GM18907 (cell line): ENCODE results near the gene PTPRCAP.
"Not testable (repeated sequence)": the region's sequence is repeated elsewhere in the genome, so short reads cannot be mapped to it uniquely, and the experiment has no call there.

ENCODE experiments used
- ATAC-seq: cut with Tn5 transposase; IDR thresholded peaks from one replicate; pipeline ENCODE4 v1.9.1; 2021; ENCODE audit warnings: mild to moderate bottlenecking, moderate library complexity; ENCODE audit not compliant: unreplicated experiment

The PTPRCAP gene

DNA sequence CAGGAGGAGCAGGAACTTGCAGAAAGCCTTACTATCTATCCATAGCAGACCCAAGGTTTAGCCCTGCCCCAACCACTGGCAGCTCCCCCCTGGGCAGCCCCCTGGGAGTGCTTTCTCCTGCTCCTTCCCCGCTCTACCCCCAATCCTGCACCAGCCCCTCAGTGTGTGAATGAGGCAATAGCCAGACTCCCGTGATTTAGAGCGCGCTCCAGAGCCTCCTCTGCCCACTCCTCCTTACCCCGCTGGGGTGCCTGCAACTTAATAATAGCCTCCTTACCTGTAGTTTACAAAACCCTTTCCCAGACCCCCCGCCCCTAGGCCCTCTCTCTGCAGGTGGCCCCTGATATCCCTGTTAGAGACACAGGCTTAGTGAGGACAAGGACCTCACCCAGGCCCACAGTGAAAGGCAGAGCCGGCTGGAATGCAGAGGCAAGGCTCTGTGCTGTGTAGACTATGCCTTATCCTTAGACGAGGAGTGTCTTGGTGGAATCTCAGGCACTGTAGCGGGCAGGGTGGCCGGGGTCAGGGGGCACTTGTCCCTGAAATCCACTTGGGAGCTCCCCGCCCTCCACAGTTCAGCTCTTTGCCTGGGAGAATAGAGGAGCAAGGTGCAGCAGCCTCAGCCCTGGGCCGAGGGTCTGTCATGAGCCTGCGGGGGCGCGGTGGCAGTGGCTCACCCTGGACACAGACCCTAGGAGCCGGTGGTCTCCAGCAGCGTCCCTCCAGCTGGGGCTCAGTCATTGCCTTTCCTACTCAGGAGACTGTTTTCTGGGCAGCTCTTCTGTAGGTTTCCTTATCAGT is 26.3 kb downstream of the PTPRCAP start:
- ATAC-seq: no peak

DNA sequence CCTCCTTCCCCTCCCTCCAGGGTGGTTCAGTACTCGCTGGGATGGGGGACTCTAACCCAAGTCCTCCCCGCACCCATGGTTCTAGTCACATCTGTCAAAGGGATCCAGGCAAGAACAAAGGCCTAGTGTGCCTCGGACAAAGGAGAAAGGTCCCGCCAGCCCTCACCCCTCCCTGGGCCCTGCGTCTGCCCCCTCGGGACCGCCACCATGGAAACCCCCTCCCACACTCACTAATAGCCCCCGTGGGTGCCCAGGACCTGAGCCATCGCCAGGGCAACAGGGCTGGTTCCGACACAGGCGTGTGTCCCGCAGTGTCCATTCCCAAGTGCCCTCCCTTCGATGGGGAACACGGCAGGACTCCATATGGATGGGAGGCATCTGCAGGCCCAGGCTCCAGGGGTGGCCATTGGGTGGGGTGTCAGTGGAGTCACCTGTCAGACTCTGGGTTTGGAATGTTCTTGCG is 27.1 kb downstream of the PTPRCAP start:
- no peak for ATAC-seq

DNA sequence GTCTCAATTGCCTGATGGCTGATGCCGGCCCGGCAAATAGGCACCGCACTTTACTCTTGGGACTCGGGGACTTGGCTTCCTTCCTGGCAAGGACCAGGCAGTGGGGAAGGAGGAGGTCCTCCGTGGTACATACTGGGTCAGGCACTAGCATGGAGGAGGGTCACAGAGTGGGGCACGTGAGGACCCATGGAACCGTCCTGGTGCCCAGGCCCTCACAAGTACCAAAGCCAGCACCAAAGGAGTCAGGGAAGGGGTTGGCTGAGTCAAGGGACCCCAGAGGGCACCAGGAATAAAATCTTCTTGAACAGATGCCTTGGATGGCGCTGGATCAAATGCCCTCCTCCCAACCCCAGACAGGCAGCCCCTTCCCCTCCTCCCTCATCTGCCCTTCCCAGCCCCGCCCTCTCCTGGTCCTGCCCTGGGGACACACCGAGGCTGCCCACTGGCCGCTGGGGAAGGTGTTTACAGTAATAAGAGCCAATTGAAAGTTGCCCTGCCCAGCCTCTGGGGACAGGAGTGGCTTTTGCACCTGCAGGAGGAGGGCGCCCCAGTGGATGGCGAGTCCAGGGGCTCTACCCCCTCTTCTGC is 27.6 kb downstream of the PTPRCAP start:
- ATAC-seq: peak; percentile 9

DNA sequence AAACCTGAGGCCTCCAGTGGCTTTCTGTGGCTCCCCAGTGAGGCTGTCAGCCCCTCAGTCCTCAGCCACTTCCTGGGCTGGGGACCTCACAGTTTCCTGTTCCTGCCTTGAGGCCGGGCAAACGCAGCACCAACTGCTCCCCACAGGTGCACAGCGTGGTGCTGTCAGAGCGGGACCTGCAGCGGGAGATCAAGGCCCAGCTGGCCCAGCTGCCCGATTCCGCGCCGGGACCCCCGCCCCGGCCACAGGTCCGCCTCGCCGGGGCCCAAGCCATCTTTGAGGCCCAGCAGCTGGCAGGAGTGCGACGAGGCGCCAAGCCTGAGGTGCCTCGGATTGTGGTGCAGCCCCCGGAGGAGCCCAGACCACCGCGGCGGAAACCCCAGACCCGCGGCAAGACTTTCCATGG is 28.2 kb downstream of the PTPRCAP start:
- peak; percentile 43 for ATAC-seq

DNA sequence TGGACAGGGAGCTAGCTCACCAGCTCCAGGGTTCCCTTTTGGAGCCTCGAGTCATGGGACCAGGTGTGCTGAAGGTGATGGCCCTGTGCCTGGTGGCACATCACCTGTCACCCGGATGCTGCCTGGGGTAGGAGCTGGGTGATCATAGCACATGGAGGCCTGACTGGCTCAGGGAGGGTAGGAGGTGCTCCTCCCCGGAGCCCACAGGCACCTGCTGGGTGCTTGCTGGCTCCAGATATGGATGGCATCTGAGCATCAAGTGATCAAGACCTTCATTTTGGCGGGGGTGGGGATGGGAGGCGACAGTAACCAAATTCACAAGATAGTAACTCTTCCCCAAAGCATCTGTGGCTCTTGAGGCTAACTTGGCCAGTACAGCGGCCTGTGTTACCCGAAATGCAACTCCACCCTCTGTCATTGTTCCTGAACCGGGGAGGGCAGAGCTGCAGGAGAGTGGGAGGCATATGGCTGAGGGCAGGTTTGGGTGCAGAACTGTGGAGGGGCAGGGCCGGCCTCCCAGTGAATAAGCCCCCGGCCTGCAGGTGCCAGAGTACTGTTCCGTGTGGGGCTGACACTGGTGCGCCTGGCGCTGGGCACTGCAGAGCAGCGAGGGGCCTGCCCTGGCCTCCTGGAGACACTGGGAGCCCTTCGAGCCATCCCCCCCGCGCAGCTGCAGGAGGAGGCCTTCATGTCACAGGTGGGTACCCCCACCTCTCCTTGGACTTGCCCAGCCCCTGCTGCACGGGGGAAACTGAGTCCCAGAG is 28.9 kb downstream of the PTPRCAP start:
- ATAC-seq: no peak

DNA sequence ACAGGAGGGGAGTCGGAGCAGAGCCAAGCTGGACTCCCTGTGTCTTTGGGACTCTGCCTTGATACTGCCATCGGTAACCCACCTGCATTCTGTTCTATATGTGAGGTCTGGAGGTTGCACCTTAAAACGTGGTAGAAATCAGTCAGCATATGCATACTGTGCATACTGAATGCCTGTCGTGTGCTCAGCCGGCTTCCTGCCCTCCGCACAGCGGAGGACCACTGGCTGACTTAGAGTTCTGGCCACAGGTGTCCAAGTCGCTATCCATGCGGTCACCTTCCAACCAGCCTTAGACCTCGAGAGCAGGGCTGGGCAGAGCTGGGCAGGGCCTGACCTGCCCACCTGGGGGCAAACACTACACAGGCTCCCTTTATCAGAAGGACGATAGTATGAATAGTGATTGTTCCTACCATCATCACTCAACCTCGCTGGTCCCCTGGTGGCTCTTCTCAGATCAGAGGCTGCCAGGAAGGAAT is 29.8 kb downstream of the PTPRCAP start:
- ATAC-seq: no peak

DNA sequence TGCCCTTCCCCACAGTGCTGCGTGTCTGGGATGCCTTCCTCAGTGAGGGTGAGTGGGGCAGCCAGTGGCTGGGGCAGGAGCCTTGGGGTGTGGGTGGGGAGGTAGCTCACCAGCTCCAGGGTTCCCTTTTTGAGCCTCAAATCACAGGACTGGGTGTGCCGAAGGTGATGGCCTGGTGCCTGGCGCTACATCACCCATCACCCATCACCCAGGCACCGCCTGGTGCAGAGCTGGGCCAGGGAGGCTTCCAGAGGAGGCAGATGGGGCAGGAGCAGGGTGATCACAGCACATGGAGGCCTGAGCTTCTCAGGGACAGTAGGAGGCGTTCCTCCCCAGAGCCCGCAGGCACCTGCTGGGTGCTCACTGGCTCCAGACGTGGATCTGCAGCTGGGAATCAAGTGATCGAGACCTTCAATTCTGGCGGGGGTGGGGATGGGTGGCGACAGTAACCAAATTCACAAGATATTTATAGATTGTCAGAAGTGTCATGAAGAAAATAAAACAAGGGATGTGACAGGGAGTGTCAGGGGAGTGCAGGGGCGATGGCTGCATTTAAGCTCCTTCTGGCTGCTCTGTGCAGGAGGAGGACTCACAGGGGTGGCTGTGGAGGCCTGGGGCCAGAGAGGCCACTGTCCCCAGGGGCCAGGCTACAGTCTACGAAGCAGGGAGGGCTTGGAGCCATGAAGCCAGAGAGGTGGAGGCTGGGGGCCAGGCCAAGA is 30.4 kb downstream of the PTPRCAP start:
- no peak for ATAC-seq

DNA sequence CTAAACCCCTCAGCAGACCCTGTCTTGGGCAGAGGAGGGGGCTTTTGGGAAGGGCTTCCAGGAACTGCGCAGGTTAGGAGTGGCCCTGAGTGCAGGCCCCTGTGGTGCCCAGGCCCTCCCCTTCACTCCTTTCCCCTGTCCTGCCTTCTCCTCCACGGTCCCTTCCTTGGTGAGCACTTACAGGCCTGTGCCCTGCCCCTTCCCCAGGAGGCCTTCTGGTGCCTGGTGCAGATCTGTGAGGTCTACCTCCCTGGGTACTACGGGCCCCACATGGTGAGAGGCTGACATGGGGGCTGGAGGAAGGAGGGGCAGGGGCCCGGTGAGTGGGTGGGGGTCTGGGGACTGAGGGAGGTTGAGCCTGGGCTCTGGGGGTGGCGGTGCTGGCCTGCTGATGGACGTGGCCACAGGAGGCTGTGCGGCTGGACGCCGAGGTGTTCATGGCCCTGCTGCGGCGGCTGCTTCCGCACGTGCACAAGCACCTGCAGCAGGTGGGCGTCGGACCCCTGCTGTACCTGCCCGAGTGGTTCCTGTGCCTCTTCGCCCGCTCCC is 31.0 kb downstream of the PTPRCAP start:
- no peak for ATAC-seq

DNA sequence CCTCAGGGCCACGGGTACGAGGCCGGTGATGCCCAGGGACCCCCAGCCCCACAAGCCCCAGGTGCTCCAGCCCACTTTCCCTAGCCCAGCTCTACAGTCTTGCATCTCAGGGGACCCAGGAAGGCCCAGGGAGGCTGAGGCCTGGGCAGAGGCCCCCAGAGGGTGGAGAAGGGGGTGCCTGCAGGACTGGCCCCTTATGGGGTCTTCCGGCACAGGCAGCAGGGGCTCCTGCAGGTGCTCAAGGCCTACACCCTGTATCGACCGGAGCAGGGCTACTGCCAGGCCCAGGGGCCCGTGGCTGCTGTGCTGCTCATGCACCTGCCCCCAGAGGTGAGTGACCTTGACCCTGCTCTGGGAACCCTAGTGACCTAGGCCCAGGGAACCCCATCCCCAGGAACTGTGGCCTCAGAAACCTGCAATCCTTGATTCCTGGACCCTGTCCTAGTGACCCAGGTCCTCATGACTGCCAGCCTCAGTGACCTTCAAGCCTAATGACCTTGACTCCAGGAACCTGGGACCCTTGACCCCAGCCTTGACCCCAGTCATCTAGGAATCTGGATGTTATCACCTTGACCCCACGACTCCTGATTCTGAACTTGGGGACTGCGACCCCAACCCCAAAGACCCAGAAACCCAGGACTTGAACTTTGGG is 31.7 kb downstream of the PTPRCAP start:
- no peak for ATAC-seq

DNA sequence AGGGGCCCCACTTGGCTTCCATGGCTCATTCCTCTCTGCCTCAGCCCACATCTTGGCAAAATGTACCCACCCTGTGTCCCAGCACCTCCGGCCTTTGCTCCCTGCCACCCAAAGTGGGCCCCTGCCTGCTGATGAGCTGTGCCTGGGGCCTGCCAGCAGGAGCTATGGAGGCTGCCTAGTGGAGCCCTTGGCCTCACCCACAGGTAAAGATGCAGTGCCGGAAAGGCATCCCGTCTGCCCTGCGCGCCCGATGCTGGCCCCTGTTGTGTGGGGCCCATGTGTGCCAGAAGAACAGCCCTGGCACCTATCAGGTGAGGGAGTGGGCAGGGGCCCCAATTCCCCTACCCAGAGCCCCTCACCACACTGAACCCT is 32.3 kb downstream of the PTPRCAP start:
- no peak for ATAC-seq

DNA sequence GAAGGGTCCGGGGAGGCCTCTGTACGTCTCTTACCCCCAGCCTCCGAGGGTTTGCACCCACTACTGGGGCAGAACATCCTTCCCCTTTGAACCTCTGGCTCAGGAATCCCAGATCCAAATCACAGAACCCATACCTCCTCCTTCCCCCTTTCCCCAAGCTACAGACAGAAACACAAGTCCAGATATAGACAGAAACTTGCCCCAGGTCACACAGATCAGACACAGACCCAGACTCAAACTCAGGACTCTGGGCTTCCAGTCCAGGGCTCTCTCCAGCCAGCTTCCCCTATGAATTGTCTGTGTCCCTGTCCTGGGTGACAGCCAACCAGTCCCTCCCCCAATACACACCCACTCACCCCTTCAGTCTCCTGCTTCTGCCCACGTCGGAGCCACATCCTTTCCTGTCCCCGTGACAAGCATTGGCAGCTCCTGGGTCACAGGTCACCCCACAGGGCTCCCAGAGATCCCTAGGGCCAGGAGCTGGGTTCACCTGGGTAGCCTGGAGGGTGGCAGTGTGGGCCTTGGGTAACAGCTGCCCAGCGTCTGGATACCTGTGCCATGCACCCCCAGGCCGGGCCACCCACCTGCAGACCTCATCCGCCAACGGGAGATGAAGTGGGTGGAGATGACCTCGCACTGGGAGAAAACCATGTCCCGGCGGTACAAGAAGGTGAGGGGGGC is 32.8 kb downstream of the PTPRCAP start:
- no peak for ATAC-seq

DNA sequence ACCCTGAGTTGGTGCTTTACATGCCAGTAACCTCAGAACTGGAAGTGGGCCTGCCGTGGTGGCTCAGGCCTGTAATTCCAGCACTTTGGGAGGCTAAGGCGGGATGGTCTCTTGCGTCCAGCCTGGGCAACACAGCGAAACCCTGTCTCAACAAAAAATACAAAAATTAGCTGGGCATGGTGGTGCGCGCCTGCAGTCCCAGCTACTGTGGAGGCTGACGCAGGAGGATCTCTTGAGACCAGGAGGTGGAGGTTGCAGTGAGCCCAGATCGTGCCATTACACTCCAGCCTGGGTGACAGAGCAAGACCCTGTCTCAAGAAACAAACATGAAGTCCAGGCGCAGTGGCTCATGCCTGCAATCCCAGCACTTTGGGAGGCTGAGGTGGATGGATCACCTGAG is 34.4 kb downstream of the PTPRCAP start:
- not testable (repeated sequence) for ATAC-seq

DNA sequence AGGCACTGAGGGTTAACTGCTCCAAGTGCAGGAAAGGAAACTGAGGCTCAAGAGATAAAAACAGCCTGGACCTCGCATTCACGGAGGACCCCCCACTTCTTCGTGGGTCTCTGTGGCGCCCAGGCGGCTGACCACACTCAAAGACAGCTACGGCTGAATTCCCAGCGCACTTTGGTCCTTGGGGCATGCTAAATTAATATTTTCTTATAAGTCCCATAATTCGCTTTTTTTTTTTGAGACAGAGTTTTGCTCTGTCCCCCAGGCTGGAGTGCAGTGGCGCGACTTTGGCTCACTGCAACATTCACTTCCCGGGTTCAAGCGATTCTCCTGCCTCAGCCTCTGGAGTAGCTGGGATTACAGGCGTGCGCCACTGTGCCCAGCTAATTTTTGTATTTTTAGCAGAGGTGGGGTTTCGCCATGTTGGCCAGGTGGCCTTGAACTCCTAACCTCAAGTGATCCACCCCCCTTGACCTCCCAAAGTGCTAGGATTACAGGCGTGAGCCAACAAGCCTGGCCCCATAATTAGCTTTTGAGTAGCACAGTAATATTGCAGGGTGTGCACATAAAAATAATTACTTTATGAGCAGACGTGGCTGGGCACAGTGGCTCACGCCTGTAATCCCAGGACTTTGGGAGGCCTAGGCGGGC is 35.2 kb downstream of the PTPRCAP start:
- ATAC-seq: not testable (repeated sequence)

DNA sequence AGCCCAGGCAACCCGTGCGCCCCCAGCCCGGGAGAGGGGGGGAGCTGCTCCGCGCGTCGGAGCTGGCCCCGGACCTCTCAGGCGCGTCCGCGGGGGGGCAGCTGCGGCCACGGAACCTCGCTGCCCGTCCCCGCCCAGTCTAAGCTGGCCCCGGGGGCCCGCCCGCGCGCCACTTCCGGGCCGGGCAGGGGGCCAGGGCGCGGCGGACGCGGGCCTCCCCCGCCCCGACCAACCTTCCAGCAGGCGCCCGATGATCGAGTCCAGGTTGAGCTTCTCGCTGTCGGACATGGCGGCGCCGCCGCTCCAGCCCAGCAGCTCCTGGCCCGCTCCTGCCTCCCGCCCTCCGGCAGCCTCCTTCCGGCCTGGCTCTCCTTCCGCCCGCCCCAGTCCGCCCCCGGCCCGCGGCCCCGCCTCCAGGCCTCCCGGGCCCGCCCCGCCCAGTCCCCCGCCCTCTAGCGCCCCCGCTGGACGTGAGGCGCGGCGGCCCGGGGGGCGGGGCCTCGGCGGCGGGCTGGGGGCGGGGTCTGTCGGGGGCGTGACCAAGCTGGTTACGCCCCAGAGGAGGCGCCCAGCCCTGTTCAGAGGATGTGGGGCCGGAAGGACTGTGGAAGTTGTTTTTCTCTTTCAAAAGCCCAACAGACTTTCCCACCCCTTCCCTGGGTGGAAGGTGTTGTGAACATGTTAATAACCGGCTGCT is 35.8 kb downstream of the PTPRCAP start, which contains the start of gene PPP1CA:
PPP1CA (minus strand) TSS at position 364 of the 697 bp plus-strand sequence; CDS start at position 288, 76 bp downstream.
- ATAC-seq: peak; percentile 63

DNA sequence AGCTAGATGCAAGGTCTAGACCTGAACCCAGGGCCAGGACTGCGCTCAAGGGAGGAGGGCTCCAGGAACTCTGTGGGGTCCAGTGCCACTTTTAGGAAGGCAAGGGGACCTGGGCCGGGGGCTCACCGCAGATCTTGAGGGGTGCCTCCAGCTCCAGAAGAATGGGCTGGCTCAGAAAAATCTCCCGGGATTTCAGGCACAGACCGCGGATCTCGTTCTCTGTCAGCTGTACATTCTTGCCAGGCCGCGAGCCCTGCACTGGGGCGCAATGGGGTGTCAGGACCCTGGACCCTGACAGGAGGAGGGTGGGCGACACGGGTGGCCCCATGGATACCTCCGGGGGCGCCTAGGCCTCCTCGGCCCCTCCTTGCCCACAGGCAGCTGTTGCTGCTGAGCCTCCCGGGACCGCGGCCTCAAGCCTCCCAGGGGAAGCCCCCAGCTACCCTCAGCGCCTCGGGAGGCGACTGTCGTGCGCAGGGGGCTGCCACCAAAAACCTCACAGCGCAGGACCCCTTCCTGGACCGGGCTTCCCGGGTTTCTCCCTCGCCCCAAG is 36.5 kb downstream of the PTPRCAP start:
- no peak for ATAC-seq

DNA sequence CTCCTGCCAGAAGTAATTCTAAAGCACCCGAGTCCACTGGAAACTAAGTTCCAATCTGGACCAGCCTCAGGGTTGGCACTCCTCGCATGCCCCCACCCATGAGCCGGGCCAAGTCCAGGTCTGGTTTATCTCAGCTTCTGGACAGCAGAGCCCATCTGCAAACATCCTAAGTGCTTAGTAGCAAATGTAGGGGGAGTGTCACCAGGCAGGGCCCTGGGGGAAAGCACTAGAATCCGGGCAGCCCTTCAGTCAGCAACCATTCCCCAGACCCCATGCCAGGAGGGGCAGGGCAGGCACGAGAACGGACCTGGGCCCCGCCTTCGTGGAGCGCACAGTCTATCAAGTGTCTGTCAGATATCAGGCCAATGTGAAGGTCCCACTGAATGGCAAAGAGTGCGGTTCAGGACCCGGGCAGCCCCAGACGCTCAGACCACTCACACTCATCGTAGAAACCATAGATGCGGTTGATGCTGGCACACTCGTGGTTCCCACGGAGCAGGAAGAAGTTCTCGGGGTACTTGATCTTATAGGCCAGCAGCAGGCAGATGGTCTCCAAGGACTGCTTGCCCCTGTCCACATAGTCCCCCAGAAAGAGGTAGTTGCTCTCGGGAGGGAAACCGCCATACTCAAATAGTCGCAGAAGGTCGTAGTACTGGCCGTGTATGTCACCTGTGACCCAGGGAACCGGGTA is 37.1 kb downstream of the PTPRCAP start:
- ATAC-seq: no peak
